ENCODE measurements around the gene POP7. TPM values are rescaled to one million over a fixed set of nuclear protein-coding genes. Genes with fewer than 3 reads are reported as not detected.

Gene POP7
- total and polyA plus RNA-seq, 2 of the 4 experiments (the other 2 are of a cell fraction), result 14.9 to 38.0 TPM

DNA sequence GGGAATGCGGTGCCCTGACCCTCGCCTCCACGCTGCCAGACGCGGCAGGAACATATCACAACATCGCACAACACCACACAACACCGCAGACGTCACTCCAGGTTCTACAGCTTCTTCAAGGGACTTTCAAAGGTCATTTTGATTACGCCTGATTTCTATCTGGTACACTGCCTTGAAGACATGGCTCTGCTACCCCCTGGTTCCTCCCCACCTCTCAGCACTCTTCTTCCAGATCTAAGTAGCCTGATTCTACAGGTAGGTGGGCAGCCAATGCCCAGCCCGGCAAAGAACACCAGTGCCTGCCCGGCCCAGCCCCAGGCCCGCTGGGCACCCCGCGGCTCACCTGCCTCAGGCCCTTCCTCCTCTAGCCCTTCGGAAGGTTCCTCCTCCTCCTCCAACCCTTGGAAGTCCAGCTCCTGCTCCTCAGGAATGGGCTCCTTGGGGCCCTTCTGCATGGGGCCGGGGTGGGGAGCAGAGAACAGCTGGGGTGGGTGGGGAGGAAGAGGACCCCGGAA, 20.2 kb upstream of the POP7 start:
- Histone ChIP-seq H3K4me1 (ENCODE audit: control insufficient read depth, insufficient read depth, low read length) (peaks cover 11% of the 10 kb centered on the region), H3K23ac (ENCODE audit: low read depth, low read length) (no peak overlapping the region), H2BK120ac (ENCODE audit: low read depth, low read length) (no peak overlapping the region), H3K27me3 (ENCODE audit: control insufficient read depth, insufficient read depth, low read length) (no peaks in the 10 kb centered on the region), H3K79me1 (ENCODE audit: low read depth in 1 of 2, low read length in 2 of 2) (peaks cover 12 to 35% of the 10 kb centered on the region in 2 experiments; a peak in 3 of 4 replicates), H3K14ac (replicated peaks; ENCODE audit: low read depth, low read length) (no peak overlapping the region), H2BK20ac (ENCODE audit: low read depth, low read length) (no peak overlapping the region), H3K4me3 (ENCODE audit: insufficient read depth, low read depth, low read length) (no peak overlapping the region), H4K20me1 (ENCODE audit: insufficient read depth, low read length) (peaks cover 44% of the 10 kb centered on the region), H3K4ac (ENCODE audit: low read depth, low read length) (no peak overlapping the region), H3K27ac (ENCODE audit: insufficient read depth, low read length) (no peak overlapping the region), H2AFZ (replicated peaks; ENCODE audit: low read length, poor library complexity) (no peak overlapping the region), H3K36me3 (ENCODE audit: control insufficient read depth, insufficient read depth, low read length) (peaks cover 77% of the 10 kb centered on the region), H3K9ac (ENCODE audit: low read depth, low read length) (no peak overlapping the region), H3K56ac (ENCODE audit: extremely low read depth, insufficient read depth, low read length) (no peak overlapping the region), H3K18ac (ENCODE audit: low read depth, low read length) (no peak overlapping the region), H3K9me1 (ENCODE audit: insufficient read depth, low read length) (no peaks in the 10 kb centered on the region), H4K91ac (ENCODE audit: insufficient read depth, low read depth, low read length) (no peak overlapping the region), H2AK9ac (replicated peaks; ENCODE audit: low read depth, low read length, poor library complexity) (no peak overlapping the region), H3K9me3 (ENCODE audit: control insufficient read depth, insufficient read depth, low read length) (no peaks in the 10 kb centered on the region), H2AK5ac (ENCODE audit: low read depth, low read length) (no peak overlapping the region), H4K8ac (ENCODE audit: low read depth in 2 of 2, low read length in 2 of 2) (no peak overlapping the region), H4K5ac (ENCODE audit: low read depth, low read length) (no peak overlapping the region), H2BK5ac (ENCODE audit: low read depth, low read length, poor library complexity, severe bottlenecking) (no peak overlapping the region), H3K4me2 (ENCODE audit: low read depth, low read length) (no peak overlapping the region), H2BK15ac (ENCODE audit: low read depth, low read length) (no peak overlapping the region)
- CTCF ChIA-PET, result interaction anchor here (1.2 kb wide), 1 partner anchor 20 kb away, joined by 3 read pairs; the partner anchor contains the start of gene POP7
- dilution Hi-C loops (cut with HindIII; ENCODE audit: low sequenced_read_pairs, unreplicated experiment), result no loop called here
- POLR2A ChIA-PET (ENCODE audit: unreplicated experiment), result no interaction called here
- no peak for DNase-seq
- 50% methylated on average over 2 of the region's 17 CpGs; no CpG with 5 or more reads in 1 of the 2 experiments for WGBS, 2 experiments (ENCODE audit: extremely low coverage in 2 of 2, insufficient read length in 1 of 2)
- BruUV-seq (replicated peaks), result no TSS peak
- no peak for TF ChIP-seq USF2 (IDR thresholded peaks at IDR 0.05; ENCODE audit: low read depth, low read length)
- no peak for TF ChIP-seq MAFK (IDR thresholded peaks at IDR 0.05; ENCODE audit: low read depth, low read length)
- TF ChIP-seq RFX5 (IDR thresholded peaks at IDR 0.05; ENCODE audit: low read depth, low read length), result no peak
- no peak for ATAC-seq (ENCODE audit: low read depth)
- in situ Hi-C loops (cut with MboI; ENCODE audit: low sequenced_read_pairs), result no loop called here
- intact Hi-C loops (cut with micrococcal nuclease), result no loop called here

All from IMR-90 (cell line).